A673 (cell line): Measurements from ENCODE around the gene IRX1. TPM values are rescaled to one million over a fixed set of nuclear protein-coding genes. Genes with fewer than 3 reads are reported as not detected.

Source experiments
- BruUV-seq: library from RNA; stranded (reverse); fragments of 400-500 nt; replicated peaks from 2 replicates; lab custom pipeline; 2021; lab: Mats Ljungman, UMichigan
- CTCF ChIA-PET: fragments of 300-600 bp; sonication (Branson Sonifier 250); formaldehyde crosslinking; loops from one replicate; lab custom pipeline; 2022; ENCODE audit warnings: antibody characterized with exemption; lab: Charles Lee
- POLR2A ChIA-PET: fragments of 300-600 bp; sonication (Branson Sonifier 250); formaldehyde crosslinking; loops from one replicate; lab custom pipeline; 2022; ENCODE audit warnings: antibody characterized with exemption; ENCODE audit not compliant: low non-redundant PET; lab: Charles Lee
- DNase-seq: peaks from one replicate; pipeline ENCODE4 v3.0.0-alpha.2; 2015; ENCODE audit warnings: low spot score
- H3K27ac ChIP-seq: fragments of 200-600 bp; sonication (generic); 2 replicates; pipeline ENCODE4 v1.5.1; 2016; ENCODE audit warnings: mixed run types, low read depth, mild to moderate bottlenecking, mixed read lengths, antibody characterized with exemption, low read length; ENCODE audit not compliant: poor library complexity, severe bottlenecking
- H3K27me3 ChIP-seq: fragments of 200-600 bp; sonication (generic); replicated peaks from 2 replicates; pipeline ENCODE4 v1.6.1; 2017; ENCODE audit warnings: mixed run types, low read depth, mild to moderate bottlenecking, mixed read lengths, antibody characterized with exemption, low read length; ENCODE audit not compliant: insufficient read depth, poor library complexity
- H3K36me3 ChIP-seq: fragments of 200-600 bp; sonication (generic); 2 replicates; pipeline ENCODE4 v1.6.1; 2016; ENCODE audit warnings: mixed run types, mild to moderate bottlenecking, mixed read lengths, antibody characterized with exemption, low read length; ENCODE audit not compliant: insufficient read depth, poor library complexity, severe bottlenecking
- H3K4me1 ChIP-seq: fragments of 200-600 bp; sonication (generic); 2 replicates; pipeline ENCODE4 v1.6.1; 2017; ENCODE audit warnings: mixed run types, mild to moderate bottlenecking, mixed read lengths, antibody characterized with exemption, low read length; ENCODE audit not compliant: insufficient read depth, poor library complexity, severe bottlenecking
- H3K4me3 ChIP-seq: fragments of 200-600 bp; sonication (generic); 2 replicates; pipeline ENCODE4 v1.5.1; 2016; ENCODE audit warnings: low read depth, mixed run types, mild to moderate bottlenecking, mixed read lengths, low read length; ENCODE audit not compliant: poor library complexity, severe bottlenecking
- H3K9me3 ChIP-seq: fragments of 200-600 bp; sonication (generic); 2 replicates; pipeline ENCODE4 v1.6.1; 2016; ENCODE audit warnings: mixed run types, low read depth, mild to moderate bottlenecking, mixed read lengths, antibody characterized with exemption, low read length; ENCODE audit not compliant: poor library complexity, severe bottlenecking
- CTCF ChIP-seq: fragments of 300-800, 200-600 bp; sonication (generic); conservative IDR thresholded peaks from 2 replicates; pipeline ENCODE4 v1.5.1; 2017; ENCODE audit warnings: low read depth, mild to moderate bottlenecking, antibody characterized with exemption, low read length, moderate library complexity, mixed read lengths
- EZH2 ChIP-seq: fragments of 200-600 bp; sonication (generic); IDR thresholded peaks from 2 replicates; pipeline ENCODE4 v1.6.1; 2017; ENCODE audit warnings: borderline replicate concordance, low read depth, mild to moderate bottlenecking, mixed read lengths, antibody characterized with exemption, low read length; ENCODE audit not compliant: poor library complexity, severe bottlenecking
- intact Hi-C: fragments of 100-400 bp; cut with micrococcal nuclease; formaldehyde crosslinking; loops from one replicate; pipeline ENCODE4 v1.10.0; 2022; ENCODE audit not compliant: unreplicated experiment
- total RNA-seq: library from RNA; stranded (reverse); gene quantifications from 2 replicates; pipeline ENCODE4 v1.2.3, GENCODE V29; 2021

The IRX1 gene
- total RNA-seq, 1 experiment from 2014 or later: not detected

- Histone ChIP-seq H3K27me3 (no peaks in the 10 kb centered on the region), H3K4me1 (no peaks in the 10 kb centered on the region), H3K9me3 (peaks cover 16% of the 10 kb centered on the region), H3K27ac (no peak overlapping the region), H3K36me3 (no peaks in the 10 kb centered on the region), H3K4me3 (no peak overlapping the region)
- intact Hi-C loops: no loop called here
- TF ChIP-seq CTCF (no peak), EZH2 (no peak)
- POLR2A ChIA-PET: no interaction called here
- DNase-seq: no peak
- BruUV-seq: no TSS peak
- CTCF ChIA-PET: no interaction called here
Measured at GRCh38 chr5:3609120-3609681, 13.6 kb downstream of the IRX1 start.

- no TSS peak for BruUV-seq
- CTCF ChIA-PET: no interaction called here
- H3K4me1 ChIP-seq: no peaks in the 10 kb centered on the region
Measured at GRCh38 chr5:3612591-3613042, 17.0 kb downstream of the IRX1 start.

GRCh38 chr5:3613726-3614125 lies 18.1 kb downstream of the IRX1 start:
- ChIA-PET POLR2A (no interaction called here), CTCF (no interaction called here)
- Histone ChIP-seq H3K27ac (no peak overlapping the region), H3K36me3 (no peaks in the 10 kb centered on the region), H3K27me3 (no peaks in the 10 kb centered on the region), H3K4me3 (no peak overlapping the region), H3K4me1 (no peaks in the 10 kb centered on the region), H3K9me3 (peaks cover 14% of the 10 kb centered on the region)
- intact Hi-C loops: no loop called here
- TF ChIP-seq EZH2 (no peak), CTCF (no peak)
- no TSS peak for BruUV-seq
- DNase-seq: no peak

More at GRCh38 chr5:3612591-3613042, 17.0 kb downstream of the IRX1 start:
- H3K9me3 ChIP-seq: peaks cover 19% of the 10 kb centered on the region
- intact Hi-C loops: no loop called here
- no peaks in the 10 kb centered on the region for H3K36me3 ChIP-seq
- POLR2A ChIA-PET: no interaction called here
- H3K27me3 ChIP-seq: no peaks in the 10 kb centered on the region
- H3K27ac ChIP-seq: no peak overlapping the region
- no peak for TF ChIP-seq EZH2
- no peak for TF ChIP-seq CTCF
- H3K4me3 ChIP-seq: no peak overlapping the region
- DNase-seq: no peak
